Neural cell (in vitro differentiated cells): ENCODE measurements around the gene PRKG1. TPM values are rescaled to one million over a fixed set of nuclear protein-coding genes. Genes with fewer than 3 reads are reported as not detected.

Experiments
- H2AFZ ChIP-seq: fragments of 200-600, 300-800 bp; sonication (generic), shearing (Covaris generic); 2 replicates; pipeline ENCODE4 v1.6.0; 2014; ENCODE audit warnings: low read depth, mild to moderate bottlenecking, antibody characterized with exemption, low read length, moderate library complexity
- H3F3A ChIP-seq: fragments of 200-600 bp; shearing (Covaris generic); 2 replicates; pipeline ENCODE4 v1.6.1; 2016; ENCODE audit warnings: mild to moderate bottlenecking, moderate library complexity, mixed read lengths, antibody characterized with exemption, low read length; ENCODE audit not compliant: insufficient read depth, poor library complexity, severe bottlenecking
- H3K27ac ChIP-seq: fragments of 200-600, 300-800 bp; sonication (generic), shearing (Covaris generic); 2 replicates; pipeline ENCODE4 v1.5.1; 2014; ENCODE audit warnings: mild to moderate bottlenecking, low read length, moderate library complexity
- H3K27me3 ChIP-seq: fragments of 300-800, 200-600 bp; sonication (generic), shearing (Covaris generic); 2 replicates; pipeline ENCODE4 v1.6.0; 2014; ENCODE audit warnings: mild to moderate bottlenecking, low read depth, low read length, moderate library complexity; ENCODE audit not compliant: insufficient read depth
- H3K36me3 ChIP-seq: fragments of 300-800, 200-600 bp; sonication (generic), shearing (Covaris generic); 2 replicates; pipeline ENCODE4 v1.5.1; 2014; ENCODE audit warnings: mild to moderate bottlenecking, antibody characterized with exemption, low read length, moderate library complexity; ENCODE audit not compliant: insufficient read depth
- H3K4me2 ChIP-seq: fragments of 300-800, 200-600 bp; sonication (generic), shearing (Covaris generic); 2 replicates; pipeline ENCODE4 v1.6.0; 2014; ENCODE audit warnings: mild to moderate bottlenecking, low read length
- H3K4me3 ChIP-seq: fragments of 300-800, 200-600 bp; sonication (generic), shearing (Covaris generic); 2 replicates; pipeline ENCODE4 v1.5.1; 2014; ENCODE audit warnings: mild to moderate bottlenecking, low read length, moderate library complexity
- H3K79me2 ChIP-seq: fragments of 200-600 bp; shearing (Covaris generic); replicated peaks from 2 replicates; pipeline ENCODE4 v1.6.0; 2014; ENCODE audit warnings: mild to moderate bottlenecking, low read length, moderate library complexity; ENCODE audit not compliant: insufficient read depth
- H3K9ac ChIP-seq: fragments of 300-800, 200-600 bp; sonication (generic), shearing (Covaris generic); 2 replicates; pipeline ENCODE4 v1.6.1; 2016; ENCODE audit warnings: mild to moderate bottlenecking, low read length, mixed read lengths
- H3K9me2 ChIP-seq: fragments of 200-600 bp; shearing (Covaris generic); 2 replicates; pipeline ENCODE4 v1.6.1; 2016; ENCODE audit warnings: mild to moderate bottlenecking, low read length, mixed read lengths; ENCODE audit not compliant: insufficient read depth
- H3K9me3 ChIP-seq: fragments of 200-600, 300-800 bp; sonication (generic), shearing (Covaris generic); 2 replicates; pipeline ENCODE4 v1.6.1; 2016; ENCODE audit warnings: mild to moderate bottlenecking, mixed run types, low read length, moderate library complexity, mixed read lengths
- H4K20me1 ChIP-seq: fragments of 200-600 bp; shearing (Covaris generic); 2 replicates; pipeline ENCODE4 v1.6.1; 2016; ENCODE audit warnings: mild to moderate bottlenecking, mixed run types; ENCODE audit not compliant: insufficient read depth
- EP300 ChIP-seq: fragments of 450-650 bp; conservative IDR thresholded peaks from 2 replicates; pipeline ENCODE4 v1.6.1; 2014; ENCODE audit warnings: antibody characterized with exemption, mild to moderate bottlenecking, moderate library complexity; ENCODE audit not compliant: poor library complexity, severe bottlenecking
- EZH2 ChIP-seq: fragments of 200-600, 300-800 bp; shearing (Covaris generic), sonication (generic); IDR thresholded peaks from 2 replicates; pipeline ENCODE4 v1.6.1; 2014; ENCODE audit warnings: antibody characterized with exemption, low read length, borderline replicate concordance, mild to moderate bottlenecking; ENCODE audit not compliant: insufficient read depth, poor library complexity, severe bottlenecking
- MXI1 ChIP-seq: fragments of 450-650 bp; conservative IDR thresholded peaks from 2 replicates; pipeline ENCODE4 v1.6.1; 2014; ENCODE audit warnings: antibody characterized with exemption, mild to moderate bottlenecking; ENCODE audit not compliant: poor library complexity, severe bottlenecking
- POLR2AphosphoS5 ChIP-seq: IDR thresholded peaks from 2 replicates; pipeline ENCODE4 v1.6.1; 2012
- RAD21 ChIP-seq: fragments of 450-650 bp; conservative IDR thresholded peaks from 2 replicates; pipeline ENCODE4 v1.6.1; 2014; ENCODE audit warnings: antibody characterized with exemption, mild to moderate bottlenecking, moderate library complexity
- SMC3 ChIP-seq: fragments of 450-650 bp; conservative IDR thresholded peaks from 2 replicates; pipeline ENCODE4 v1.6.1; 2014; ENCODE audit warnings: antibody characterized with exemption, mild to moderate bottlenecking, moderate library complexity; ENCODE audit not compliant: poor library complexity
- TAF1 ChIP-seq: IDR thresholded peaks from 2 replicates; pipeline ENCODE4 v1.6.1; 2012; ENCODE audit warnings: low read depth
- polyA plus RNA-seq: library from polyadenylated mRNA; depleted of rRNA; stranded (reverse); fragments of >200 nt; gene quantifications from 2 replicates; pipeline ENCODE4 v1.2.3, GENCODE V29; 2014
- TF ChIP-seq, protein P1 (sequence below): fragments of 450-650 bp; IDR thresholded peaks from 2 replicates; pipeline ENCODE4 v1.5.1; 2014; ENCODE audit warnings: antibody characterized with exemption, mild to moderate bottlenecking, moderate library complexity; ENCODE audit not compliant: poor library complexity, severe bottlenecking
- TF ChIP-seq, protein P2 (sequence below): IDR thresholded peaks from 2 replicates; pipeline ENCODE4 v1.6.1; 2012; ENCODE audit warnings: borderline replicate concordance

The PRKG1 gene
- polyA plus RNA-seq, 1 donor from 2014 or later = 2.2 TPM

GRCh38 chr10:51327432-51327831, 253.1 kb downstream of the PRKG1 start:
- Histone ChIP-seq H3K9ac (no peak overlapping the region), H2AFZ (no peak overlapping the region), H3K36me3 (no peaks in the 10 kb centered on the region), H3F3A (no peaks in the 10 kb centered on the region), H3K9me2 (no peaks in the 10 kb centered on the region), H4K20me1 (no peaks in the 10 kb centered on the region), H3K9me3 (no peaks in the 10 kb centered on the region), H3K4me2 (no peak overlapping the region), H3K4me3 (no peak overlapping the region), H3K27ac (no peak overlapping the region), H3K79me2 (no peaks in the 10 kb centered on the region), H3K27me3 (no peaks in the 10 kb centered on the region)
- TF ChIP-seq EP300 = no peak
- TF ChIP-seq POLR2AphosphoS5 = no peak
- no peak for TF ChIP-seq RAD21
- TF ChIP-seq MXI1 = no peak
- TF ChIP-seq TAF1 = no peak
- TF ChIP-seq, protein P1, sequence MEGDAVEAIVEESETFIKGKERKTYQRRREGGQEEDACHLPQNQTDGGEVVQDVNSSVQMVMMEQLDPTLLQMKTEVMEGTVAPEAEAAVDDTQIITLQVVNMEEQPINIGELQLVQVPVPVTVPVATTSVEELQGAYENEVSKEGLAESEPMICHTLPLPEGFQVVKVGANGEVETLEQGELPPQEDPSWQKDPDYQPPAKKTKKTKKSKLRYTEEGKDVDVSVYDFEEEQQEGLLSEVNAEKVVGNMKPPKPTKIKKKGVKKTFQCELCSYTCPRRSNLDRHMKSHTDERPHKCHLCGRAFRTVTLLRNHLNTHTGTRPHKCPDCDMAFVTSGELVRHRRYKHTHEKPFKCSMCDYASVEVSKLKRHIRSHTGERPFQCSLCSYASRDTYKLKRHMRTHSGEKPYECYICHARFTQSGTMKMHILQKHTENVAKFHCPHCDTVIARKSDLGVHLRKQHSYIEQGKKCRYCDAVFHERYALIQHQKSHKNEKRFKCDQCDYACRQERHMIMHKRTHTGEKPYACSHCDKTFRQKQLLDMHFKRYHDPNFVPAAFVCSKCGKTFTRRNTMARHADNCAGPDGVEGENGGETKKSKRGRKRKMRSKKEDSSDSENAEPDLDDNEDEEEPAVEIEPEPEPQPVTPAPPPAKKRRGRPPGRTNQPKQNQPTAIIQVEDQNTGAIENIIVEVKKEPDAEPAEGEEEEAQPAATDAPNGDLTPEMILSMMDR = no peak
- no peak for TF ChIP-seq EZH2
- no peak for TF ChIP-seq SMC3
- TF ChIP-seq, protein P2, sequence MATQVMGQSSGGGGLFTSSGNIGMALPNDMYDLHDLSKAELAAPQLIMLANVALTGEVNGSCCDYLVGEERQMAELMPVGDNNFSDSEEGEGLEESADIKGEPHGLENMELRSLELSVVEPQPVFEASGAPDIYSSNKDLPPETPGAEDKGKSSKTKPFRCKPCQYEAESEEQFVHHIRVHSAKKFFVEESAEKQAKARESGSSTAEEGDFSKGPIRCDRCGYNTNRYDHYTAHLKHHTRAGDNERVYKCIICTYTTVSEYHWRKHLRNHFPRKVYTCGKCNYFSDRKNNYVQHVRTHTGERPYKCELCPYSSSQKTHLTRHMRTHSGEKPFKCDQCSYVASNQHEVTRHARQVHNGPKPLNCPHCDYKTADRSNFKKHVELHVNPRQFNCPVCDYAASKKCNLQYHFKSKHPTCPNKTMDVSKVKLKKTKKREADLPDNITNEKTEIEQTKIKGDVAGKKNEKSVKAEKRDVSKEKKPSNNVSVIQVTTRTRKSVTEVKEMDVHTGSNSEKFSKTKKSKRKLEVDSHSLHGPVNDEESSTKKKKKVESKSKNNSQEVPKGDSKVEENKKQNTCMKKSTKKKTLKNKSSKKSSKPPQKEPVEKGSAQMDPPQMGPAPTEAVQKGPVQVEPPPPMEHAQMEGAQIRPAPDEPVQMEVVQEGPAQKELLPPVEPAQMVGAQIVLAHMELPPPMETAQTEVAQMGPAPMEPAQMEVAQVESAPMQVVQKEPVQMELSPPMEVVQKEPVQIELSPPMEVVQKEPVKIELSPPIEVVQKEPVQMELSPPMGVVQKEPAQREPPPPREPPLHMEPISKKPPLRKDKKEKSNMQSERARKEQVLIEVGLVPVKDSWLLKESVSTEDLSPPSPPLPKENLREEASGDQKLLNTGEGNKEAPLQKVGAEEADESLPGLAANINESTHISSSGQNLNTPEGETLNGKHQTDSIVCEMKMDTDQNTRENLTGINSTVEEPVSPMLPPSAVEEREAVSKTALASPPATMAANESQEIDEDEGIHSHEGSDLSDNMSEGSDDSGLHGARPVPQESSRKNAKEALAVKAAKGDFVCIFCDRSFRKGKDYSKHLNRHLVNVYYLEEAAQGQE = no peak

GRCh38 chr10:51340366-51340765, 266.1 kb downstream of the PRKG1 start:
- Histone ChIP-seq H3K9me2 (no peaks in the 10 kb centered on the region), H4K20me1 (no peaks in the 10 kb centered on the region), H3K27me3 (no peaks in the 10 kb centered on the region), H3K27ac (no peak overlapping the region), H3K79me2 (no peaks in the 10 kb centered on the region), H3K4me2 (no peak overlapping the region), H3K4me3 (no peak overlapping the region), H3K36me3 (no peaks in the 10 kb centered on the region), H2AFZ (no peak overlapping the region), H3K9me3 (no peaks in the 10 kb centered on the region), H3F3A (no peaks in the 10 kb centered on the region), H3K9ac (no peak overlapping the region)
- TF ChIP-seq, protein P2 = no peak
